Panc1 (cell line): ENCODE results near the gene CRYBG1. TPM values are rescaled to one million over a fixed set of nuclear protein-coding genes. Genes with fewer than 3 reads are reported as not detected.

Source experiments
- ATAC-seq: fragments of 200-7000 bp; cut with Tn5 transposase; 2 replicates; pipeline ENCODE4 v1.9.1; 2020; ENCODE audit warnings: mild to moderate bottlenecking, moderate library complexity
- BruUV-seq: library from RNA; stranded (reverse); fragments of 400-500 nt; replicated peaks from 2 replicates; lab custom pipeline; 2021; lab: Mats Ljungman, UMichigan
- CTCF ChIA-PET: fragments of 300-600 bp; sonication (Branson Sonifier 250); formaldehyde crosslinking; loops from one replicate; lab custom pipeline; 2022; ENCODE audit warnings: antibody characterized with exemption; lab: Charles Lee
- POLR2A ChIA-PET: fragments of 300-600 bp; sonication (Branson Sonifier 250); formaldehyde crosslinking; loops from one replicate; lab custom pipeline; 2022; ENCODE audit warnings: antibody characterized with exemption; lab: Charles Lee
- DNase-seq: peaks from one replicate; pipeline ENCODE4 v3.0.0-alpha.2; 2010; ENCODE audit warnings: low read depth, low spot score
- H3K27ac ChIP-seq: 2 replicates; pipeline ENCODE4 v1.5.1; 2011; ENCODE audit warnings: mild to moderate bottlenecking, low read length, inconsistent platforms
- H3K27me3 ChIP-seq: fragments of 200-500 bp; sonication (Bioruptor generic); 2 replicates; pipeline ENCODE4 v1.6.0; 2014; ENCODE audit warnings: low read length, inconsistent platforms; ENCODE audit not compliant: control insufficient read depth, insufficient read depth
- H3K36me3 ChIP-seq: fragments of 200-500 bp; sonication (Bioruptor generic); 2 replicates; pipeline ENCODE4 v1.5.1; 2014; ENCODE audit warnings: inconsistent platforms, mild to moderate bottlenecking, low read length, moderate library complexity; ENCODE audit not compliant: control insufficient read depth, insufficient read depth
- H3K4me1 ChIP-seq: 2 replicates; pipeline ENCODE4 v1.5.1; 2011; ENCODE audit warnings: inconsistent platforms, mild to moderate bottlenecking, low read length, moderate library complexity; ENCODE audit not compliant: control insufficient read depth, insufficient read depth
- H3K4me3 ChIP-seq, 2 experiments: 2 replicates each; pipeline ENCODE4 v1.5.1; 2011 to 2012; ENCODE audit warnings: low read depth in 2 of 2, low read length in 2 of 2, mild to moderate bottlenecking in 2 of 2, inconsistent platforms in 1 of 2, moderate library complexity in 1 of 2
- H3K9me3 ChIP-seq: fragments of 200-500 bp; sonication (Bioruptor generic); 2 replicates; pipeline ENCODE4 v1.5.1; 2014; ENCODE audit warnings: low read depth, mild to moderate bottlenecking, inconsistent platforms, low read length, moderate library complexity; ENCODE audit not compliant: control insufficient read depth, insufficient read depth
- POLR2AphosphoS5 ChIP-seq: IDR thresholded peaks from 2 replicates; pipeline ENCODE4 v1.6.1; 2012; ENCODE audit warnings: mild to moderate bottlenecking, low read depth, low read length, moderate library complexity
- SIN3A ChIP-seq: IDR thresholded peaks from 2 replicates; pipeline ENCODE4 v1.6.1; 2012; ENCODE audit warnings: low read depth, mild to moderate bottlenecking, low read length, moderate library complexity, borderline replicate concordance; ENCODE audit not compliant: insufficient read depth
- TCF7L2 ChIP-seq: IDR thresholded peaks from 2 replicates; pipeline ENCODE4 v1.6.1; 2011; ENCODE audit warnings: mild to moderate bottlenecking, low read depth, low read length, inconsistent platforms
- in situ Hi-C: cut with HindIII; loops from 2 replicates; pipeline ENCODE4 v1.10.0; 2016; ENCODE audit warnings: low sequenced_read_pairs, low pct_unique_long_range_greater_than_20kb
- intact Hi-C: fragments of 100-400 bp; cut with micrococcal nuclease; formaldehyde crosslinking; loops from one replicate; pipeline ENCODE4 v1.10.0; 2022; ENCODE audit not compliant: unreplicated experiment
- total RNA-seq: library from RNA; stranded (reverse); gene quantifications from one replicate; pipeline ENCODE4 v1.2.1, GENCODE V29; 2021; ENCODE audit not compliant: unreplicated experiment
- TF ChIP-seq, protein P1 (sequence below), 2 experiments: IDR thresholded peaks; 2 replicates each; pipeline ENCODE4 v1.6.1; 2011 to 2012; ENCODE audit warnings: low read depth in 2 of 2, control low read depth in 1 of 2, low read length in 1 of 2, mild to moderate bottlenecking in 1 of 2, moderate library complexity in 1 of 2; ENCODE audit not compliant: insufficient read depth in 1 of 2
- TF ChIP-seq, protein P2 (sequence below): fragments of 450-650 bp; IDR thresholded peaks from 2 replicates; pipeline ENCODE4 v1.5.1; 2017; ENCODE audit warnings: mild to moderate bottlenecking

CRYBG1 gene
- total RNA-seq, 1 experiment from 2014 or later, result 32.3 TPM

DNA sequence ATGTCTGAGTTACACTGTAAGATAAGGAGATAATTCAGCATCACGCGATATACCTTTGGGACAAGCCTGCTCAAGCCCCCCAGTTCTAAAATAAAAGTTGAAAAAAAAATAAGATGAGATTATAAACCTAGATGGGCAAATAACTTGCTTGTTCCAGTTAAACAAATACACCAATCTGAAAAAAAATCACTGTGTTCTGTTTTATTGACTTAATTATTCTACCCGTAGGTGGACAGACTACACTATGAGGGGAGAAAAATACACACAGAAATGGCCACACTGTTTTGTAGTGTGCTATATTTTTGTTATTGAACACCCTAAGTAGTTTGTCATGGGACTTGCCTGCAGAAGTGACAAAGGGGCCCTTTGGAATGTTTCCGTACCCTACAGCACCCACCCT is 70.9 kb downstream of the CRYBG1 start:
- no TSS peak for BruUV-seq
- no peaks in the 10 kb centered on the region for H3K36me3 ChIP-seq
- no peaks in the 10 kb centered on the region for H3K9me3 ChIP-seq
- no peak for ATAC-seq
- H3K27me3 ChIP-seq, result peaks cover 8% of the 10 kb centered on the region; the same call in 1 of the 2 replicates
- ChIA-PET POLR2A (no interaction called here), CTCF (no interaction called here)
- in situ Hi-C loops, result no loop called here
- no peaks in the 10 kb centered on the region for H3K4me1 ChIP-seq
- H3K27ac ChIP-seq, result no peak overlapping the region
- DNase-seq, result no peak
- TF ChIP-seq POLR2AphosphoS5 (no peak), SIN3A (no peak), TCF7L2 (no peak)
- TF ChIP-seq, protein P1, sequence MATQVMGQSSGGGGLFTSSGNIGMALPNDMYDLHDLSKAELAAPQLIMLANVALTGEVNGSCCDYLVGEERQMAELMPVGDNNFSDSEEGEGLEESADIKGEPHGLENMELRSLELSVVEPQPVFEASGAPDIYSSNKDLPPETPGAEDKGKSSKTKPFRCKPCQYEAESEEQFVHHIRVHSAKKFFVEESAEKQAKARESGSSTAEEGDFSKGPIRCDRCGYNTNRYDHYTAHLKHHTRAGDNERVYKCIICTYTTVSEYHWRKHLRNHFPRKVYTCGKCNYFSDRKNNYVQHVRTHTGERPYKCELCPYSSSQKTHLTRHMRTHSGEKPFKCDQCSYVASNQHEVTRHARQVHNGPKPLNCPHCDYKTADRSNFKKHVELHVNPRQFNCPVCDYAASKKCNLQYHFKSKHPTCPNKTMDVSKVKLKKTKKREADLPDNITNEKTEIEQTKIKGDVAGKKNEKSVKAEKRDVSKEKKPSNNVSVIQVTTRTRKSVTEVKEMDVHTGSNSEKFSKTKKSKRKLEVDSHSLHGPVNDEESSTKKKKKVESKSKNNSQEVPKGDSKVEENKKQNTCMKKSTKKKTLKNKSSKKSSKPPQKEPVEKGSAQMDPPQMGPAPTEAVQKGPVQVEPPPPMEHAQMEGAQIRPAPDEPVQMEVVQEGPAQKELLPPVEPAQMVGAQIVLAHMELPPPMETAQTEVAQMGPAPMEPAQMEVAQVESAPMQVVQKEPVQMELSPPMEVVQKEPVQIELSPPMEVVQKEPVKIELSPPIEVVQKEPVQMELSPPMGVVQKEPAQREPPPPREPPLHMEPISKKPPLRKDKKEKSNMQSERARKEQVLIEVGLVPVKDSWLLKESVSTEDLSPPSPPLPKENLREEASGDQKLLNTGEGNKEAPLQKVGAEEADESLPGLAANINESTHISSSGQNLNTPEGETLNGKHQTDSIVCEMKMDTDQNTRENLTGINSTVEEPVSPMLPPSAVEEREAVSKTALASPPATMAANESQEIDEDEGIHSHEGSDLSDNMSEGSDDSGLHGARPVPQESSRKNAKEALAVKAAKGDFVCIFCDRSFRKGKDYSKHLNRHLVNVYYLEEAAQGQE (IDR thresholded peaks at IDR 0.05; ENCODE audit: insufficient read depth in 1 of 2, low read depth in 2 of 2, low read length in 1 of 2), result no peak
- TF ChIP-seq, protein P2, sequence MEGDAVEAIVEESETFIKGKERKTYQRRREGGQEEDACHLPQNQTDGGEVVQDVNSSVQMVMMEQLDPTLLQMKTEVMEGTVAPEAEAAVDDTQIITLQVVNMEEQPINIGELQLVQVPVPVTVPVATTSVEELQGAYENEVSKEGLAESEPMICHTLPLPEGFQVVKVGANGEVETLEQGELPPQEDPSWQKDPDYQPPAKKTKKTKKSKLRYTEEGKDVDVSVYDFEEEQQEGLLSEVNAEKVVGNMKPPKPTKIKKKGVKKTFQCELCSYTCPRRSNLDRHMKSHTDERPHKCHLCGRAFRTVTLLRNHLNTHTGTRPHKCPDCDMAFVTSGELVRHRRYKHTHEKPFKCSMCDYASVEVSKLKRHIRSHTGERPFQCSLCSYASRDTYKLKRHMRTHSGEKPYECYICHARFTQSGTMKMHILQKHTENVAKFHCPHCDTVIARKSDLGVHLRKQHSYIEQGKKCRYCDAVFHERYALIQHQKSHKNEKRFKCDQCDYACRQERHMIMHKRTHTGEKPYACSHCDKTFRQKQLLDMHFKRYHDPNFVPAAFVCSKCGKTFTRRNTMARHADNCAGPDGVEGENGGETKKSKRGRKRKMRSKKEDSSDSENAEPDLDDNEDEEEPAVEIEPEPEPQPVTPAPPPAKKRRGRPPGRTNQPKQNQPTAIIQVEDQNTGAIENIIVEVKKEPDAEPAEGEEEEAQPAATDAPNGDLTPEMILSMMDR, result no peak
- intact Hi-C loops, result no loop called here
- no peak overlapping the region for H3K4me3 ChIP-seq

DNA sequence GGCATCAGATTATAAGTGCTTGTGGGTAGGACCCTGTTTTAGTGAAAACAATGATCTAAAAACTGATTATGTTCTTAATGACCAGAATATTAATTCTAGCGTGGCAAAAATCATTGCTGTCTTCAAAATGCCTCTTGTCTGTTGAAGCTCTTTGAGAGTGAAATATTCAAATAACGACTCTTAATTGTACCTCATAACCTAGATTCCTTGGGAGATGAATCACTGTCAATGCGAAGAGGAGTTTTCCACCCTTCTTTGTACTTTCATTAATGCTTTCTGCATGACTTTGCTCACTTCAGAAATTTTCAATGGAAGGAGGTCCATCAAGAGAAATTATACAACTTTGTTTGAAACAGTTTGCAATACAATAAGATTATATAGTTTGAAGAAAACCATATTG is 71.5 kb downstream of the CRYBG1 start:
- ChIA-PET CTCF (no interaction called here), POLR2A (no interaction called here)
- Histone ChIP-seq H3K4me1 (no peaks in the 10 kb centered on the region), H3K27me3 (peaks cover 8% of the 10 kb centered on the region; the same call in 1 of the 2 replicates), H3K27ac (no peak overlapping the region), H3K36me3 (no peaks in the 10 kb centered on the region), H3K9me3 (no peaks in the 10 kb centered on the region), H3K4me3 (no peak overlapping the region)
- intact Hi-C loops, result no loop called here
- in situ Hi-C loops, result no loop called here
- DNase-seq (no peak), ATAC-seq (no peak)
- BruUV-seq, result no TSS peak
- TF ChIP-seq, protein P2, result no peak

DNA sequence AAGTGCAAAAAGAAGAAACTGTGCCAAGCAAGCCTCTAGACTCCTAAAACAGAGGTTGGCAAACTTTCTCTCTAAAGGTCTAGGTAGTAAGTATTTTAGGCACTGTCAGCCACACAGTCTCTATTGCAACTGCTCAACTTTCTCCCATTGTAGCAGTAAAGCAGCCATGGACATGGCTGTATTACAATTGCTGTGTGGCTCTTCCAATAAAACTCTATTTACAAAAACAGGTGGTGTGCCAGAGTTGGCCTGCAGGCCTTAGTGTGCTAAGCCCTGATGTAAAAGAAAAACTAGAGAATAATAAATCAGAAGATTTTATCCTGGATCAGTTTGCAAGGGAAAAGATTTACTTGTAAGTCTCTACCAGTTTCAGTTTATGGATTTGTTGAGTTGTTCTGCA is 74.0 kb downstream of the CRYBG1 start:
- in situ Hi-C loops, result no loop called here
- no peak for ATAC-seq

More for the DNA sequence above, 74.0 kb downstream of the CRYBG1 start:
- no peak overlapping the region for H3K4me3 ChIP-seq
- BruUV-seq, result no TSS peak
- no peak for DNase-seq
- H3K27ac ChIP-seq, result no peak overlapping the region
- intact Hi-C loops, result no loop called here
- H3K4me1 ChIP-seq, result no peaks in the 10 kb centered on the region
- H3K9me3 ChIP-seq, result no peaks in the 10 kb centered on the region
- TF ChIP-seq, protein P1 (IDR thresholded peaks at IDR 0.05; ENCODE audit: insufficient read depth in 1 of 2, low read depth in 2 of 2, low read length in 1 of 2), result no peak
- TF ChIP-seq SIN3A, result no peak
- TF ChIP-seq, protein P2, result no peak
- TF ChIP-seq TCF7L2, result no peak
- no peak for TF ChIP-seq POLR2AphosphoS5
- ChIA-PET CTCF (no interaction called here), POLR2A (no interaction called here)
- H3K27me3 ChIP-seq, result peaks cover 21% of the 10 kb centered on the region
- no peaks in the 10 kb centered on the region for H3K36me3 ChIP-seq
